ENCODE results near the gene GARIN3.
"Not testable (repeated sequence)": the region's sequence is repeated elsewhere in the genome, so short reads cannot be mapped to it uniquely, and the experiment has no call there.

Gene GARIN3

GRCh38 chr5:157188270-157188669 lies 22.2 kb upstream of the GARIN3 start:
- no peak for TF ChIP-seq CTCF (IDR thresholded peaks at IDR 0.05; ENCODE audit: insufficient read depth, low read length, poor library complexity, severe bottlenecking)
- DNase-seq (ENCODE audit: extremely low read depth, insufficient read length) = no peak
- no peaks in the 10 kb centered on the region for H3K27me3 ChIP-seq (replicated peaks; ENCODE audit: control insufficient read depth, insufficient read depth, low read length)
- no peaks in the 10 kb centered on the region for H3K36me3 ChIP-seq (ENCODE audit: control insufficient read depth, insufficient read depth, low read length)
- no peak overlapping the region for H3K4me3 ChIP-seq (replicated peaks; ENCODE audit: low read depth, low read length)

GRCh38 chr5:157187046-157187754 lies 21.1 kb upstream of the GARIN3 start:
- Histone ChIP-seq H3K36me3 (ENCODE audit: control insufficient read depth, insufficient read depth, low read length) (no peaks in the 10 kb centered on the region), H3K4me3 (replicated peaks; ENCODE audit: low read depth, low read length) (no peak overlapping the region), H3K27me3 (replicated peaks; ENCODE audit: control insufficient read depth, insufficient read depth, low read length) (no peaks in the 10 kb centered on the region)
- DNase-seq (ENCODE audit: extremely low read depth, insufficient read length) = no peak
- no peak for TF ChIP-seq CTCF (IDR thresholded peaks at IDR 0.05; ENCODE audit: insufficient read depth, low read length, poor library complexity, severe bottlenecking)

GRCh38 chr5:157186309-157187045 lies 20.4 kb upstream of the GARIN3 start:
- no peak for DNase-seq (ENCODE audit: extremely low read depth, insufficient read length)
- Histone ChIP-seq H3K36me3 (ENCODE audit: control insufficient read depth, insufficient read depth, low read length) (no peaks in the 10 kb centered on the region), H3K4me3 (replicated peaks; ENCODE audit: low read depth, low read length) (no peak overlapping the region), H3K27me3 (replicated peaks; ENCODE audit: control insufficient read depth, insufficient read depth, low read length) (no peaks in the 10 kb centered on the region)
- no peak for TF ChIP-seq CTCF (IDR thresholded peaks at IDR 0.05; ENCODE audit: insufficient read depth, low read length, poor library complexity, severe bottlenecking)

GRCh38 chr5:157185122-157185521 lies 19.1 kb upstream of the GARIN3 start:
- not testable (repeated sequence) for DNase-seq (ENCODE audit: extremely low read depth, insufficient read length); H3K4me3 ChIP-seq (replicated peaks; ENCODE audit: low read depth, low read length); H3K27me3 ChIP-seq (replicated peaks; ENCODE audit: control insufficient read depth, insufficient read depth, low read length); H3K36me3 ChIP-seq (ENCODE audit: control insufficient read depth, insufficient read depth, low read length)

- no peaks in the 10 kb centered on the region for H3K27me3 ChIP-seq (replicated peaks; ENCODE audit: control insufficient read depth, insufficient read depth, low read length)
Observed at GRCh38 chr5:157184117-157184670, 18.1 kb upstream of the GARIN3 start.

More at GRCh38 chr5:157184117-157184670, 18.1 kb upstream of the GARIN3 start:
- Histone ChIP-seq H3K4me3 (replicated peaks; ENCODE audit: low read depth, low read length) (no peak overlapping the region), H3K36me3 (ENCODE audit: control insufficient read depth, insufficient read depth, low read length) (no peaks in the 10 kb centered on the region)
- no peak for TF ChIP-seq CTCF (IDR thresholded peaks at IDR 0.05; ENCODE audit: insufficient read depth, low read length, poor library complexity, severe bottlenecking)
- no peak for DNase-seq (ENCODE audit: extremely low read depth, insufficient read length)

Data from GM06990 (cell line).